ENCODE data around the gene GPBAR1.

GPBAR1 gene, protein sequence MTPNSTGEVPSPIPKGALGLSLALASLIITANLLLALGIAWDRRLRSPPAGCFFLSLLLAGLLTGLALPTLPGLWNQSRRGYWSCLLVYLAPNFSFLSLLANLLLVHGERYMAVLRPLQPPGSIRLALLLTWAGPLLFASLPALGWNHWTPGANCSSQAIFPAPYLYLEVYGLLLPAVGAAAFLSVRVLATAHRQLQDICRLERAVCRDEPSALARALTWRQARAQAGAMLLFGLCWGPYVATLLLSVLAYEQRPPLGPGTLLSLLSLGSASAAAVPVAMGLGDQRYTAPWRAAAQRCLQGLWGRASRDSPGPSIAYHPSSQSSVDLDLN

DNA sequence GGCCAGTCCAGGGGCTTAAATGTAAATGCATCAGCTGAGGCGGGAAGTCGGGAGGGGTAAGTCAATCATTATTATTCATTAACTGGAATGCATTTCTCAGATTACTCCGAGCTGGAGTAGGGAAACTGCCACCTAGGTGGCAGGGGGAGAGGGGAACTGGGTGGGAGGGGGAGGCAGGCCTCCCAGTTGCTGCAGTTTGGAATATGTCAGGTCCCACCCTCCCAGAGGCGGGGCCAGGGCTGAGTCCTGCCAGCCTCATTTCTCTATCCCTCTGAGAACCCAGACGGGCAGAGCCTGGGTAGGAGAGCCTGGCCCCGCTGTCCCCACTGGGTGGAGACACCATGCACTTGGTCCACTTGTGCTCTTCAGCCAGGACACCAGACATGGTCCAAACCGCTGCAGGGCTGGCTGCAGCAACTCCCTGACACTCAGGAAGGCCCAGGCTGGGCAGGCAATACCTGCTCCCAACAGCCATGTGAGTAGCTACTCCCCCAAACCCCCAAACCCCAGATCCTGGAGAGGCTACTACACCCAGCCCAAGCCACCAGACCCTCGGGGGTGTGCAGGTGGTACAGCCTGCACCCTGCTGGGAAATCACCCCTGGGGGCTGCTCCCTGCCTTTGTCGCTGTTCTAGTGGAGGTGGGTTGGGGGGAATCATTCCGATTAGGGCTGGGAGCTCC, at the start of gene GPBAR1:
Gene GPBAR1, plus strand, starts transcription at position 274 of the 681 bp plus-strand sequence. CDS start 1,710 bp downstream, outside the sequence.
- no peak for DNase-seq

DNA sequence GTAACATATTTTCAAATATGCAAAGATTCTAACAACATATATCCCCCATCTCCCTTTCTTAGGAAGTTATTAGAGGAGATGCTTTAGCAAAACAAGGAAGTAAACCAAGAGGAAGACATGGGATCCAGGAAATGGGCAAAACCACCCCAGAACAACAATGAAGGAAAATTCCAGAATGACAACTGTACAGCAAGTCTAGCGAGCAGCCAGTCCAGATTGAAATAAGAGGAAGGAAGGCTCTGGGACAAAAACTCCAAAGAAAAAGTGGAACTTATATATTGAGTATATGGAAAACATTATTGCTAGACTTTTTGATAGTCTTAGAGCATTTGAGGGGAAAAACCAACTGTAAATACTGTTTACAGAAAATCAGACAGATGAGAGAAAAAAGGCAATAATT, 46.7 kb upstream of the GPBAR1 start:
- DNase-seq, result no peak

DNA sequence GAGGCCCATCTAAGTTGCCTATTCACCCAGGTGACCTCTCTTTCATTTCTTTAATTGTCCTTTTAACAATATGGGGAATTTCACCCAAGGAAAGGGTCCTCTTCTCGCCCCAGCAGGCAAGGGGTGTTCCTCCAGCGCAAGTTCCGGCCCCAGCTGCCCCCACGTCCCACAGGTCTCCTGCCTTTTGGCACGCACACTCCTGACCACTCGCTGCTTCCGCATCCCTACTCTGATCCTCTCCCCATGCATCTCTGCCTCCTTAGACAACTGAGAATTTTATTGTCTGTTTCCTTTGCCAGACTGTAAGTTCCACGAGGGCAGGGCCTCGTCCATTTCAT, 44.5 kb upstream of the GPBAR1 start:
- DNase-seq, result no peak

GRCh38 chr2:218216674-218217359, 44.0 kb upstream of the GPBAR1 start, which contains the start of gene ARPC2:
ARPC2 (plus strand) TSS chr2:218217189; CDS start chr2:218217471, 282 bp downstream.
- peak; percentile 98 for DNase-seq

DNA sequence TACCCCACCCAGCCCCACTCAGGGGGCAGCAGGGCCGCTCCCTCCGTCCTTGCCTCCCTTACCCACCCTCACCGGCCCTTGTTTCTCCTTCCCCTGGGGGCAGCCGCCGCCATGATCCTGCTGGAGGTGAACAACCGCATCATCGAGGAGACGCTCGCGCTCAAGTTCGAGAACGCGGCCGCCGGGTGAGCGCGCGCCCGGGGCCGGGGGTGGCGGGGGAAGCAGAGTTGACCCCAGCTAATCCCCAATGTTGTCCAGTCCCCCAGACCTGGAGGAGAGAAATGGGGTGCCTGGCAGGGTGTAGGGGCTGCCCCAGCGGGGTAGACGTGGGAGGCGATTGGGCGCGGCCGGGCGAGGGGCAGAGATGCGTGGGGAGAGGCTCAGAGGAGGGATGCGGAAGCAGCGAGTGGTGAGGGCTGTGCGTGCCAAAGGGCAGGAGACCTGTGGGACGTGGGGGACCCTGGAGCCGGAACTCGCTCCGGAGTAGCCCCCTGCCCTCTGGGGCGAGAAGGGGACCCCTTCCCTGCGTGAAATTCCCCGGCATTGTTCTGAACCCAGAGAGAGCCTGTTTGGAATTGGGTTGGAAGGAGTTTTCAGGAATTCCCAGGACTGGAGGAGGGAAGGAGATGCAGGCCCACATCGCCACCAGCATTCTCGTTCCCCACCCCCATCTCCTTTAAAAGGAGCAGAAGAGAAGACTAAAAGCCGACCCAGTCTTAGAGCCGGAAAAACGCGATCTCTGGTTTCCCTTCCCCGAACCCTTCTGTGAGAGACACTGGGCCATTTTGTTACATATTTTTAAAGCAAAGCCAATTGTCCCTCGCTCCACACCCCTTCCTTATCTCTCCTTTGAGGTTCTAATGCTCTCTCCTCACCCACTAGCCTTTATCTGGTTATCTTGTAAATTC, 43.2 kb upstream of the GPBAR1 start:
- DNase-seq, result peak; percentile 58

GRCh38 chr2:218218268-218219185, 42.3 kb upstream of the GPBAR1 start:
- no peak for DNase-seq

DNA sequence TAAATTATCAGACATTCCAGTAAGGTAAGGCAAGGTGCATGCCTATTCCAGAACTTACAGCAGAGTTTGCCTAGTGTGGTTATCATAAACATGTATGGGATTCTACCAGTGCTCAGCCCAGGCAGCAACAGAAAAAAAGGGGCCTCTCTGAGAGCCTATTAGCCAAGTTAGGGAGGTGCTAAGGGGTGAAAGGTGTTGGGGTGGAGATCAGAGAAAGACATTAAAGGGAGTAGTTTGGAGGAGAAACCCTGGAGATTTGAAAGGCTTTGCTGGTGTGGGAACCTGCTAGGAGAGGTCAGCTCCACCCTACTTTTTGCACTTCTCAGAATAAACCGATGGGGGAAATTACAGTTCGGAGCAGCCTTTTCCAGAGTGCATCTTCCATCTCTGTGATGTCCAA, 40.9 kb upstream of the GPBAR1 start:
- no peak for DNase-seq

DNA sequence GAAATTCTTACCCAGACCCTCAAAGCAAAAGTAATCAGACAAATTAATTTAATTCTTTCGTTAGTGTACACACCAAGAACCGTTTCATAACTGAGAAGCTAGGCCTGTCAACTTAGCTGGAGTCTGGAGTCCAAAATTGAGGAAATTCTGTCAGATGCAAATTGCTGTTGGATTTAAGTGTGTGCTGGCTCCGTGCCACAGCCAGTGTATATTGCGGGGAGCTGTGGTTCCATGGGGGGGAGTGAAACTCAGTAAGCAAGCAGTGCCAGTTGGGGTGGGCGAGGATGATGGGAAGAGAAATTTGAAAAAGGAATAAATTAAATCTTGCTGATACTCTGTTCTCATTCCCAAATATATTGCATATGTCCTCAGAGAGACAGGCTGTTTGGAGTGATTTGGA, 39.8 kb upstream of the GPBAR1 start:
- DNase-seq, result no peak

DNA sequence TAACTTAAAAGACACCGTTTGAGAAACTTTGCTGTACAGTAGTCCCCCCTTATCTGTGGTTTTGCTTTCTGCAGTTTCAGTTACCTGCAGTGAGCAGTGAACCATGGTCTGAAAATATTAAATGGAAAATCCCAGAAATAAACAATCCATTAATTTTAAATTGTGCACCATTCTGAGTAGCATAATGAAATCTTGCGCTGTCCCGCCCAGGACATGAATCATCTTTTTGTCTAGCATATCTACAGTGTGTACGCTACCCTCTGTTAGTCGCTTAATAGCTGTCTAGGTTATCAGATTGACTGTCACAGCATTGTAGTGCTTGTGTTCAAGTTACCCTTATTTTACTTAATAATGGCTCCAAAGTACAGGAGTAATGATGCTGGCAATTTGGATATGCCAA, 37.8 kb upstream of the GPBAR1 start:
- no peak for DNase-seq

- DNase-seq, result no peak
Observed at GRCh38 chr2:218224186-218224585, 36.6 kb upstream of the GPBAR1 start.

DNA sequence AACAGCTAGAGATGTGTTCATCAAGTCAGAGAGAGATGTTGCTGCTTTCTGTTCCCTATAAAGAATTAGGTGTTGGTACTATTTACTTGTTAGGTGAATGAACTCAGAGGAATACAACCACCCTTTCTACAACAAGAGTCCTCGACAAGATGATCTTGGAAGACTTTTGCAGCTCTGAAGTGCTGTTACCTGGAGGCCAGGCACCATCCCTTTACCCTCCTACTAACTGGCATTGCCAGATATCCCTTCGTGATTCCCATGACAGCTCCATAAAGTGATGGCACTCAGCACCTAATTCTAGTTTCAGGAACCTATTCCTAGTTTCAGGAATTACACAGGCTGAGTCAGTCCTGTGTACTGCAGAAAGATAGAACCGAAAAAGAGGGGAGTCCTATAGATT, 33.9 kb upstream of the GPBAR1 start:
- DNase-seq, result no peak

DNA sequence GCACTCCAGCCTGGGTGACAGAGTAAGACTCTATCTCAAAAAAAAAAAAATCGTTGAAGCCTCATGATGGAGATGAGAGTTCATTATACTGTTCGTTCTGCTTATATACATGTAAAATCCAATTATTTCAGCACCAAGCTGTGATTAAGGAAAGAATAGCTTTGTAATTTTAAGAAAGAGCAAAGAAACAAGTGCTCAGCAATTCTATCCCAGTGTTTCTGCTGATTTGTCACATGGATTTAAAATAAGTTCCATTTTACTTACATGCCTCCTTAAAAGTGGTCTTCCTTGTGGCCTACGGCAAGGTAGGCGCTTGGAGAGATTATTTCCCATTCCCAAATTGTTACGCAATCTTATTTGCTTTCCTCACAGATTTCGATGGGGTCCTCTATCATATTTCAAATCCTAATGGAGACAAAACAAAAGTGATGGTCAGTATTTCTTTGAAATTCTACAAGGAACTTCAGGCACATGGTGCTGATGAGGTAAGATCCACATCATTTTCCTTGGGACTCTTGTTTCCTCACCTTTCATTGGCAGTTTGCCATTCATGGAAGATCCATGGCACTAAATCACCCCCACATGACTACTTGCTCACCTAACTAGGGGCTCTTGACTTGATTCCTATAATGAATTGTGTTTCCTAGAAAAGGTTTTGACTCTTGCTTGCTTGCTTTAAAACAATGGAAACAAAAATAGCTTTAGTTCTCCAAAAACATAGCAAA, 32.3 kb upstream of the GPBAR1 start:
- DNase-seq, result no peak

DNA sequence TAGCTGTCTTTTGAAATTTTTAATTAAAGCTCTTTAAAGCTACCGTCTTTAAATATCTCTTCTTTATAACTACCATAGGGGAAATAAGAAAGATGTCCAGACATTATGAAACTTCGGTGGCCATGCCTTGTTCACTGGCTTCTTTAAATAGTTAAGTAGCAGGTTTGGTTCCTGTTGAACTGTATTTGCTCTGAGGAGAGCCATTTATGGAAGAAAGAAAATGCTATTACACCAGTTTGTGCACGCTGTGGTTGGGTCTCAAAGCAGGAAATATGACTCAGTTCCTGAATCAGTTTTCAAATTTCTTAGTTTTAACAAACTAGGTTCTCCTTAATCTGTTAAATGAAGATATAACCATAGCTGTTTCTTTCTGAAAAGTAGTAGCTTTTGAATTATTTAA, 31.6 kb upstream of the GPBAR1 start:
- DNase-seq, result no peak

DNA sequence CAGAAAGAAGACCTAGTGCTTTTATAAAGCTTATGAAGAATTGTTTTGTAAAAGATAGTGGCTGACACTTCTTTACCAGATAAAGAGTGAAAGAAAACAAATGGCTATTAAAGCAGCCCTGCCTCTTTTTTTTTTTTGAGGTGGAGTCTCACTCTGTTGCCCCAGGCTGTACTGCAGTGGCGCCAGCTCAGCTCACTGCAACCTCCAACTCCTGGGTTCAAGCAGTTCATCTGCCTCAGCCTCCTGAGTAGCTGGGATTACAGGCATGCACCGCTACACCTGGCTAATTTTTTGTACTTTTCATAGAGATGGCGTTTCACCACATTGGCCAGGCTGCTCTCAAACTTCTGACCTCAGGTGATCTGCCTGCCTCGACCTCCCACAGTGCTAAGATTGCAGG, 31.0 kb upstream of the GPBAR1 start:
- no peak for DNase-seq

- DNase-seq, result no peak
Observed at GRCh38 chr2:218230882-218231281, 29.9 kb upstream of the GPBAR1 start.

- no peak for DNase-seq
Observed at GRCh38 chr2:218233543-218233942, 27.3 kb upstream of the GPBAR1 start.

DNA sequence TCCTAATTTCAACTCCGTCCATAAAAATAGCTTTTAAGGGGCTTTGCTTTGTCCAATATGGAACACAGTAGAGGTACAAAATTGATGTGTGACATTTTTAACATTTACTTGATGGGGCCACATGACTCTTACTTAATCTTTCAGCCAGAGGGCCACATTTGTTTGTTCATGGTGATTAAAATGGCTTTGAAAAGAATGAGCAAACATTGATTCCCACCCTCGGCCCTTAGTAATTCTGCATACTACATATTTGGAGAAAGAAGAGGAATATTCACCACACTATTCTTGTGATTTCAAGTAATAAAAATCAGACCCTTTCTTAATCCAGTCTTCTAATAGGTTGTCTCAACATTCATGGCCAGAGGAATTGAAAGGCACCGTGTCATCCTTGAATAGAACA, 26.3 kb upstream of the GPBAR1 start:
- DNase-seq, result no peak

DNA sequence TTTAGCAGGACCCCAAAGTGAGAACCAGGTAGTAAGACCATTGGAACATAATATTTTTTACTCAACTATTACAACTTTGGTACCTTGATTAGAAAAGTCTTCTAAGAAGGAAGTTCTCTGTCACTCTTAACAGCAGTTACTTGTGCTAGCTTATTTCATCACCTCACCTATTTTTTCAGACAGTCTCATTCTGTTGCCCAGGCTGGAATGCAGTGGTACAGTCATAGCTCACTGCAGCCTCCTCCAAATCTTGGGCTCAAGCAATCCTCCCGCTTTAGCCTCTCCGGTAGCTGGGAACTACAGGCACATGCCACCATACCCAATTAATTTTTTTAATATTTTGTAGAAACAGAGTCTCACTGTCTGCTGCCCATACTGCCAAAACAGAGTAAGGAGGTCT, 25.8 kb upstream of the GPBAR1 start:
- DNase-seq, result no peak

DNA sequence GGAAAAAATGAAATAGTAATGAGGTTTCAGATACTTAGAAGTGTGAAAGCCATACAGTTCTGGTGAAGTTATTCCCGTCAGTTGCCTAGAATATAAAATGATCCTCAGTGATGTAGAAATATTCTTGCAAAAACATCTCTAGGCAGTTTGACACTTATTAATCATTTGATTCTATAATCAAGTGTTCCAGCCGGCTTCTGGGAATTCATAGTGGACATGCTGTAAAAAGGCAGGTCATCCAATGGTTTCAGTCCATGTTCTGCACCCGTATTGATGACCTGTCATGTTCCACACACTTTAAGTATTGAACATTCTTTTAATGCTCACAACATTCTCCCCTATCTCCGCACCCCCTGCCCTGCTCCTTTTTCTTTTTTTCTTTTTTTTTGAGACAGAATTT, 24.0 kb upstream of the GPBAR1 start:
- DNase-seq, result no peak

- no peak for DNase-seq
Observed at GRCh38 chr2:218238887-218239286, 21.9 kb upstream of the GPBAR1 start.

- no peak for DNase-seq
Observed at GRCh38 chr2:218244204-218244603, 16.6 kb upstream of the GPBAR1 start.
